ENCODE measurements around the gene FAM168A. TPM values are rescaled to one million over a fixed set of nuclear protein-coding genes. Genes with fewer than 3 reads are reported as not detected.

The FAM168A gene
- total and polyA plus RNA-seq, 4 donors = 4.8 to 14.6 (median 9.1) TPM

GRCh38 chr11:73422886-73423285, 175.0 kb downstream of the FAM168A start:
- no peak overlapping the region for H3K27ac ChIP-seq (ENCODE audit: low read depth in 1 of 2, low read length in 2 of 2)
- no peaks in the 10 kb centered on the region for H3K27me3 ChIP-seq (ENCODE audit: control insufficient read depth in 4 of 4, insufficient read depth in 4 of 4, low read length in 3 of 4)
- no peak overlapping the region for H3K9ac ChIP-seq (ENCODE audit: low read depth in 1 of 2, low read length in 2 of 2)
- no peaks in the 10 kb centered on the region for H3K9me3 ChIP-seq (ENCODE audit: control insufficient read depth in 4 of 4, low read length in 3 of 4)
- no peak for TF ChIP-seq RXRA (IDR thresholded peaks at IDR 0.05)
- TF ChIP-seq CTCF (IDR thresholded peaks at IDR 0.05; ENCODE audit: low read depth, low read length, missing input control) = no peak
- no peak for TF ChIP-seq MAX (IDR thresholded peaks at IDR 0.05)
- TF ChIP-seq SP1 (IDR thresholded peaks at IDR 0.05) = no peak
- TF ChIP-seq FOXA2 (IDR thresholded peaks at IDR 0.05) = no peak
- TF ChIP-seq GABPA (IDR thresholded peaks at IDR 0.05 in 1 of 2, conservative IDR thresholded peaks at IDR 0.05 in 1 of 2) = no peak
- no peak for TF ChIP-seq REST (IDR thresholded peaks at IDR 0.05)
- TF ChIP-seq FOXA1 (IDR thresholded peaks at IDR 0.05) = no peak
- no peak for TF ChIP-seq NR2F2 (IDR thresholded peaks at IDR 0.05)
- TF ChIP-seq HNF4A (conservative IDR thresholded peaks at IDR 0.05) = no peak
- no peak for TF ChIP-seq YY1 (IDR thresholded peaks at IDR 0.05)
- TF ChIP-seq HNF4G (IDR thresholded peaks at IDR 0.05) = no peak
- no peak for TF ChIP-seq JUND (IDR thresholded peaks at IDR 0.05)
- no peak for TF ChIP-seq ZBTB33 (IDR thresholded peaks at IDR 0.05)
- TF ChIP-seq ATF3 (IDR thresholded peaks at IDR 0.05) = no peak
- TF ChIP-seq EGR1 (IDR thresholded peaks at IDR 0.05; ENCODE audit: low read depth in 2 of 2) = no peak
- H3K4me1 ChIP-seq (ENCODE audit: control insufficient read depth in 4 of 4, insufficient read depth in 4 of 4, low read length in 3 of 4) = peaks cover 0 to 2% (median 0%) of the 10 kb centered on the region in 4 donors
- H3K4me3 ChIP-seq (ENCODE audit: low read depth in 1 of 3, low read length in 3 of 3) = no peak overlapping the region
- DNase-seq (ENCODE audit: low spot score) = no peak
- H3K36me3 ChIP-seq (ENCODE audit: control insufficient read depth in 4 of 4, insufficient read depth in 3 of 4, low read depth in 1 of 4, low read length in 3 of 4) = peaks cover 0 to 5% (median under 1%) of the 10 kb centered on the region in 4 donors
- 94% methylated on average over 4 of the region's 4 CpGs for WGBS

GRCh38 chr11:73420136-73420535, 177.8 kb downstream of the FAM168A start:
- H3K9me3 ChIP-seq (ENCODE audit: control insufficient read depth in 4 of 4, low read length in 3 of 4) = no peaks in the 10 kb centered on the region
- no peaks in the 10 kb centered on the region for H3K27me3 ChIP-seq (ENCODE audit: control insufficient read depth in 4 of 4, insufficient read depth in 4 of 4, low read length in 3 of 4)
- DNase-seq (ENCODE audit: low spot score) = no peak
- TF ChIP-seq ATF3 (IDR thresholded peaks at IDR 0.05) (no peak), MAX (IDR thresholded peaks at IDR 0.05) (no peak), SP1 (IDR thresholded peaks at IDR 0.05) (no peak), JUND (IDR thresholded peaks at IDR 0.05) (no peak), FOXA2 (IDR thresholded peaks at IDR 0.05) (no peak), FOXA1 (IDR thresholded peaks at IDR 0.05) (no peak), GABPA (IDR thresholded peaks at IDR 0.05 in 1 of 2, conservative IDR thresholded peaks at IDR 0.05 in 1 of 2) (no peak), HNF4A (conservative IDR thresholded peaks at IDR 0.05) (no peak)
- H3K4me3 ChIP-seq (ENCODE audit: low read depth in 1 of 3, low read length in 3 of 3) = no peak overlapping the region
- H3K36me3 ChIP-seq (ENCODE audit: control insufficient read depth in 4 of 4, insufficient read depth in 3 of 4, low read depth in 1 of 4, low read length in 3 of 4) = peaks cover 0 to 7% (median 3%) of the 10 kb centered on the region in 4 donors
- H3K4me1 ChIP-seq (ENCODE audit: control insufficient read depth in 4 of 4, insufficient read depth in 4 of 4, low read length in 3 of 4) = no peaks in the 10 kb centered on the region
- H3K9ac ChIP-seq (ENCODE audit: low read depth in 1 of 2, low read length in 2 of 2) = no peak overlapping the region
- H3K27ac ChIP-seq (ENCODE audit: low read depth in 1 of 2, low read length in 2 of 2) = no peak overlapping the region

All from liver (tissue), 9 donors.